ENCODE data around the gene EPHA6.

- TF ChIP-seq CTCF (IDR thresholded peaks at IDR 0.05) (no peak), EZH2 (IDR thresholded peaks at IDR 0.05; ENCODE audit: borderline replicate concordance, insufficient read depth, low read depth, low read length, poor library complexity, severe bottlenecking) (no peak)
Measured at GRCh38 chr3:96860882-96861281, 46.5 kb downstream of the EPHA6 start.

All from B cell (primary cell).